ENCODE results near the gene ZBTB11. TPM values are rescaled to one million over a fixed set of nuclear protein-coding genes. Genes with fewer than 3 reads are reported as not detected.
"Not testable (repeated sequence)": the region's sequence is repeated elsewhere in the genome, so short reads cannot be mapped to it uniquely, and the experiment has no call there.

Gene ZBTB11
- total RNA-seq, 6 experiments from 2014 or later = 5.4 to 8.5 (median 7.9) TPM

- no peak for DNase-seq
- no peak for ATAC-seq
- H3K36me3 ChIP-seq = no peaks in the 10 kb centered on the region
- H3K4me3 ChIP-seq = no peak overlapping the region
- 100% methylated on average over 3 of the region's 3 CpGs for WGBS (ENCODE audit: insufficient coverage, low coverage, low lambda C conversion rate, missing lambda C conversion rate)
- TF ChIP-seq POLR2A (IDR thresholded peaks at IDR 0.05) = no peak
- TF ChIP-seq CTCF (IDR thresholded peaks at IDR 0.05) = no peak
- H3K9me3 ChIP-seq = no peaks in the 10 kb centered on the region
- no peak overlapping the region for H3K27ac ChIP-seq
- intact Hi-C loops (cut with DNase I) = no loop called here
- H3K4me1 ChIP-seq = peaks cover 0 to 5% (median 0%) of the 10 kb centered on the region in 4 donors
- H3K27me3 ChIP-seq = no peaks in the 10 kb centered on the region
Measured at GRCh38 chr3:101719604-101720185, 42.8 kb upstream of the ZBTB11 start.

DNA sequence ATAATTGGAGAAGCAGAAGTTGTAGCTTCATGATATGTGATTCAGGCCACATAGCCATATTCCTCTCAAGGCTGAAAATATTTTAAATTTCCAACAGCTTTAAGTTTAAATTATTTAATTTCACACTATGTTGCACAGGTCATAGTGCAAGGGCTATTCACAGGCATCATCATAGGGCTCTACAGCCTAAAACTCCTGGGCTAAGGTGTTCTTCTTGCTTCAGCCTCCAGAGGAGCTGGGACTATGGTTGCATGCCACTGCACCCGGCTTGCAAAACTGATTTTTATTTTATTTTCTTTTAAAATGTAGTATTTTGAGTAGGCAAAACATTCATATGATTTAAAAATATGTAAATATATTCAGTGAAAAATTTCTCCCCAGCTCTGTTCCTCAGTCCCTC lies 41.5 kb upstream of the ZBTB11 start:
- H3K27me3 ChIP-seq = no peaks in the 10 kb centered on the region

DNA sequence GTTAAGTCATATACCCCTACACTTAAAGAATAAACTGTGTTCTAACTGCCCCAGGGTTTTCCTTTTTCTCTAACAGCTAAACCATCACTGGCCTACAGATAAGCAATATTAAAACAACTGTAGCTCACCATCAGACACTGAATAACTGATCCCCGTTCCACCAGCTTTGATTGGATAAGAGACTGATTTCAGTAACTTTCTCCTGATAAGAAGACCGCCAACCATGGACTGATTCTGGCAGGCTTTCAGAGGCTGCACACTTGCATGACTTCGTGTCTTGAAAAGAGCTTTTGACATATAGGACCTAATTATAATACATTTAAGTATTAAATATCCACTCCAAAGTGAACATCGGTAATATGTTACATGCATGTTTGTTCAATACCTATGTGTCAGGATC lies 32.2 kb upstream of the ZBTB11 start:
- no peak for ATAC-seq
- intact Hi-C loops (cut with DNase I) = no loop called here
- H3K36me3 ChIP-seq = no peaks in the 10 kb centered on the region
- H3K9me3 ChIP-seq = no peaks in the 10 kb centered on the region
- H3K4me1 ChIP-seq = no peaks in the 10 kb centered on the region
- TF ChIP-seq CTCF (IDR thresholded peaks at IDR 0.05) (no peak), POLR2A (IDR thresholded peaks at IDR 0.05) (no peak)
- 55% methylated on average over 4 of the region's 4 CpGs for WGBS (ENCODE audit: insufficient coverage, low coverage, low lambda C conversion rate, missing lambda C conversion rate)
- no peak overlapping the region for H3K4me3 ChIP-seq
- H3K27me3 ChIP-seq = no peaks in the 10 kb centered on the region
- no peak for DNase-seq
- no peak overlapping the region for H3K27ac ChIP-seq

More for the DNA sequence above, 41.5 kb upstream of the ZBTB11 start:
- WGBS (ENCODE audit: insufficient coverage, low coverage, low lambda C conversion rate, missing lambda C conversion rate) = 67% methylated on average over 1 of the region's 1 CpG
- Histone ChIP-seq H3K36me3 (no peaks in the 10 kb centered on the region), H3K9me3 (no peaks in the 10 kb centered on the region), H3K27ac (no peak overlapping the region), H3K4me3 (no peak overlapping the region), H3K4me1 (no peaks in the 10 kb centered on the region)
- DNase-seq (no peak), ATAC-seq (no peak)
- intact Hi-C loops (cut with DNase I) = no loop called here
- TF ChIP-seq POLR2A (IDR thresholded peaks at IDR 0.05) (no peak), CTCF (IDR thresholded peaks at IDR 0.05) (no peak)

- H3K36me3 ChIP-seq; ATAC-seq; H3K4me3 ChIP-seq; H3K9me3 ChIP-seq; H3K4me1 ChIP-seq; H3K27ac ChIP-seq; H3K27me3 ChIP-seq; intact Hi-C loops (cut with DNase I); DNase-seq: not testable (repeated sequence)
- WGBS (ENCODE audit: insufficient coverage, low coverage, low lambda C conversion rate, missing lambda C conversion rate) = 67% methylated on average over 1 of the region's 2 CpGs
Measured at GRCh38 chr3:101704639-101705038, 27.7 kb upstream of the ZBTB11 start.

GRCh38 chr3:101703169-101703568 lies 26.2 kb upstream of the ZBTB11 start:
- no peak for DNase-seq
- intact Hi-C loops (cut with DNase I) = no loop called here
- TF ChIP-seq POLR2A (IDR thresholded peaks at IDR 0.05) (no peak), CTCF (IDR thresholded peaks at IDR 0.05) (no peak)
- H3K36me3 ChIP-seq = no peaks in the 10 kb centered on the region
- H3K4me3 ChIP-seq = no peak overlapping the region
- no peaks in the 10 kb centered on the region for H3K9me3 ChIP-seq
- ATAC-seq = no peak
- no peak overlapping the region for H3K27ac ChIP-seq
- 100% methylated on average over 1 of the region's 2 CpGs for WGBS (ENCODE audit: insufficient coverage, low coverage, low lambda C conversion rate, missing lambda C conversion rate)
- H3K27me3 ChIP-seq = no peaks in the 10 kb centered on the region
- H3K4me1 ChIP-seq = no peaks in the 10 kb centered on the region
